NCI-H128 (cell line): Measurements from ENCODE around the gene CYSRT1.
A peak's percentile ranks its signal among the peaks of the same experiment; 100 is the strongest.

Experiments used
- DNase-seq: peaks from one replicate; lab custom pipeline; 2025; ENCODE audit not compliant: unreplicated experiment; lab: John Stamatoyannopoulos, UW

Gene CYSRT1

DNA sequence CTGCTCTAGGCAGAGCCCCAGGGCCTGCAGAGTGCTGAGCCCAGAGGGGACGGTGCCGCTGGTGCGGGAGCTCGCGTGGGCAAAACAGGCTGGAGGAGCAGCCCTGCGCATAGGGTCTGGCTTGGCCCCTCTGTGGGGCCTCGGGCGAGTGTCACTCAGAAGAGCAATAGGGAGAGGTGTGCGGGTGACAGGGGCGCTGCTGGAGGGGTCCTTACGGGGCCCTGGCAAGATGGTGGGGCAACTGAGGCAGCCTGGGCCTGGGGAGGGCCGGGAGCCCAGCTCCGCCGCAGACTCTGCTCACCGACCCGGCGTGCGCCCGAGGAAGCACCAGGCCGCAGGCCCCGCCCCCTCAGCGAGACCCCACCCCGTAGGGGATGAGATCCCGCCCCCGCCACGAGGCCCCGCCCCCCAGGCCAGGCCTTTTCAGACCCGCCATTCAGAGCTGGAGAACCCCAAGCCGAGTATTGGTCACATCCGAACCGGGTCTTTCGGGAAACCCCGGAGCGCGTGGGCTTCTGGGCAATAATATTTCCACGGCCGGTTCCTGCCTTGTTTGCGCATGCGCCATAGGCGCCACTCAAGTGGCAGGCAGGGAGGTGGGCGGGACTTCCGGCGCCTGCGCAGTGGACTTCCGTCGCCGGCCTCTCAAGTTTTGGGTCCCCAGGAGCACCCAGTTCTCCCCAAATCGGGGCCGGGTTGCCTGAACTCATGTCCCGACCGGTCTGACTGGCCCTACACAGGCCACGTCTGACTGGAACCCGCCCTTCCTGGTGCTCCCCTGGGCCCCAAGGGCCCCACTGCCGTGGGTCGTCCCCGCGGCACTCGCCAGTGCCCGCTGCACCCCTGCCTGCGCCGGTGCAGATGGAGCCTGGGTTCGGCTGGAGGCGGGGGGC lies 1.6 kb upstream of the CYSRT1 start:
- DNase-seq, result peak; percentile 95

DNA sequence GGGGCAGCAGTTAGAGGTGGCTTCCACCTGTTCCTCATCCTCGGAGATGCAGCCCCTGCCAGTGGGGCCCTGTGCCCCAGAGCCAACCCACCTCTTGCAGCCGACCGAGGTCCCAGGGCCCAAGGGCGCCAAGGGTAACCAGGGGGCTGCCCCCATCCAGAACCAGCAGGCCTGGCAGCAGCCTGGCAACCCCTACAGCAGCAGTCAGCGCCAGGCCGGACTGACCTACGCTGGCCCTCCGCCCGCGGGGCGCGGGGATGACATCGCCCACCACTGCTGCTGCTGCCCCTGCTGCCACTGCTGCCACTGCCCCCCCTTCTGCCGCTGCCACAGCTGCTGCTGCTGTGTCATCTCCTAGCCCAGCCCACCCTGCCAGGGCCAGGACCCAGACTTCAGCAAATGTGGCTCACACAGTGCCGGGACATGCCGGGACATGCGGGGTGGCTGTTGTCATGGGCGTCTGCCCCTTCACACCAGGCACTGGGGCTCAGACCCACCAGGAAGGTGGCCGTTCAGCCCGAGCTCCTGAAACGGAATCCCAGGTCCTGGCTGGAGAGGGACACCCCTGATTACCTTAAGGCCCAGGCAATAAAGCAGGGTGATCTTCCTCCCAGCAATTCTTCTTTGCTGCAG lies 841 bp downstream of the CYSRT1 start:
- DNase-seq, result no peak

- no peak for DNase-seq
Observed at GRCh38 chr9:137226338-137227053, 1.5 kb downstream of the CYSRT1 start.

DNA sequence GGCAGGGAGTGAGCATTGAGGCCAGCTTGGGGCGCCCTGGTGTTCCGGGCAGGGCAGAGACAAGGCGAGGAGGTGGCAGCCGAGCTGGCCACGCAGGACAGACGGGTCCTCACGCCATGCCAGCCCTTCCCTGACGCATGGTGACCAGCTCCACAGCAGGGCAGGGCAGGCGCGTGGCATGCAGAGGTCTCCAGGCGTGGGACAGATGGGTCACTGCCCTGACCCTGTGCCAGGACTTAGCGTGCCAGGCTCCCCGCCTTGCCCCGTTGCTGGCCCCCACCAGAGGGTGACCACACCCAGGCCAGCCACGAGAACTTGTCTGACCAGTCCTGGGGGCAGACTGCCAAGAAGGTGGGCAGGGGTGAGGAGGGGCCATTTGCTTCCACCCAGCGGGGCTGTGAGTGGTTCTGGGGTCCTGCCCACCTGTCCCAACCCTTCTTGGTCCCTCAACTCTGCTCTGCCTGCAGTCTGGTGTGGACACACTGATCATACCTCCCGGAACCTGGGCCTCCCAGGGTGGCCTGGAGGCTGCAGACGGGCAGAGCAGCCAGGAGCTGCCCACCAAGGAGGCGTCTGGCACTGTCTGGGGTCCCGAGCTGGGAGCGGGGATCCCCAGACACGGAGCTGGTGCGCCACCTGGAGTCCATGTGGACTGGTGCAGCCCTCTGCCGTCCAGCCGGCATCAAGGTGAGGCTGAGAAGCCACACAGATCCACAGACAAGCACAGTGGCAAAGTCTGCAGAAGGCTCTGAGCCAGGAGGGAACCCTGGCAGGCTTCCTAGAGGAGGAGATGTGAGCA lies 2.3 kb downstream of the CYSRT1 start, which contains the start of gene RNF224:
TSS of gene RNF224 (plus strand) at position 449 of the 799 bp plus-strand sequence. CDS start 834 bp downstream, outside the sequence.
- peak; percentile 86 for DNase-seq

DNA sequence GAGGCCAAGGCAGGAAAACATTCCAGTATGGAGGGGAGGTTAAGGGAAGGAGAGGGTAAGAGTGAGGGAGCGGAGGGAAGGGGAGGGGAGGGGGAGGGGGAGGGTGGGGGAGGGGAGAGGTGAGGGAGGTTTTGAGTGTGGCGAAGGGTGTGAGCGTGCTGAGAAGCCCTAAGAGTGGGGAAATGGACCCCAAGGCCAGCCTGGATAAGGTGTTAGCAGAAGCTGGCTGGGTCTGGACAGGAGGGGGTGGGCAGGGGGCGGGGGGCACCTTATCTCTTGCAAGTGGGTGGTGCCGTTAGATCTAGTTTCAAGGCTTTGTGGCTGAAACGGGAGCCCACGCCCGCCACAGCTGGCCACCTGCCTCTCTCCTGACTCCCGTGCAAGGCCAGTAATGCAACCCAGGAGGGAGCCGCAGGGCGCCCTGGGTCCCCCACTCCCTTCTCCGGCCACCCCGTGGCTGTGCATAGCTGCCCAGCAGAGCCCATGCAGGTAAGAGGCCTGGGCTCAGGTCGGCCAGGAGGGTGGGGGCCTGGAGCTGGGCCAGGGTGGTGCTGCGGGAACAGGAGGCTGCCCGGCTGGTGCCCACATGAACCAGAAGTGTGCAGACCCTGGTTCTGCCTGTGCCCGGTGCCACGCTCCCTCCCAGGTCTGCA lies 3.0 kb downstream of the CYSRT1 start:
- no peak for DNase-seq

GRCh38 chr9:137228506-137228967 lies 3.6 kb downstream of the CYSRT1 start:
- no peak for DNase-seq

DNA sequence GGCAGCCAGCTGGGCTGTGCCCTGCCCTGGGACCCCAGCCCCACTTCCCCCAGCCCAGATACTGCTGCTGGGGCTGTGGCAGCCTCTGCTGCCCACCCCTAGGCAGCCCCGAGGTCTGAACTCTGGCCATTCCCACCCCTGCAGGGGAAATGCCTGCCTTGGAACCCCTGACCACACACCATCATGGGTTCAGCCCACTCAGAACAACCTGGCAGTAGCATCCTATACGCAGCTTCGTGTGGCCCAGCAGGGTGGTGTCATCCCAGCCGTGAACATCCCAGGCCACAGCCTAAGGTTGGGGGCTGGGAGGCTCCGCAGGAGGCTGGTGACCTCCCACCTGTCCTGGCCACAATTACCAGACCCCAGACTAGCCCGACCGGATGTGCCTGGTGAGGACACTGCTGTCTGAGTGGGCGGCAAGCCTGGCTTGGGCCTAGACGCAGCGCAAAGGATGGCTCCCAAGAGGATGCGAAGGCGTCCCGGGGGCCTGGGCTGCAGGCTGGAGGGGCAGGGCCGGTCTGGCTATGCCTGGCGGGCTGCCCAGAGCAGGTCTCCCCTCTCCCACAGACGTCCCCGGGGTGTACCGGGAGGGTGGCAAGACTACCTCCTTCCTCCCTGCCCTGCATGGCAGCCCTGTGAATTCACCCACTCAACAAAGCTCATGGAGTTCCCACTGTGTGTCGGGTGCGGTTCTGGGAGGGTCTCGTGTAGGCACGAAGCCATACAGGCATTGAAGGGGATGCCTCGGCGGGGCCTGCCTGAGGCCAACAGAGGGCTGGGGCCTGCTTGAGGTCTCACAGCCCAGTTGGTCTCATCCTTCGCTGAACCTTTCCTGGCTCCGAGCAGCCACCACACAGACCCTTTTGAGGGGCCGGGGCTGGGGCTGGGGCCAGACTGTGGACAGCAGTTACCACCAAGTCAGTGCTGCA lies 4.3 kb downstream of the CYSRT1 start:
- DNase-seq, result no peak

DNA sequence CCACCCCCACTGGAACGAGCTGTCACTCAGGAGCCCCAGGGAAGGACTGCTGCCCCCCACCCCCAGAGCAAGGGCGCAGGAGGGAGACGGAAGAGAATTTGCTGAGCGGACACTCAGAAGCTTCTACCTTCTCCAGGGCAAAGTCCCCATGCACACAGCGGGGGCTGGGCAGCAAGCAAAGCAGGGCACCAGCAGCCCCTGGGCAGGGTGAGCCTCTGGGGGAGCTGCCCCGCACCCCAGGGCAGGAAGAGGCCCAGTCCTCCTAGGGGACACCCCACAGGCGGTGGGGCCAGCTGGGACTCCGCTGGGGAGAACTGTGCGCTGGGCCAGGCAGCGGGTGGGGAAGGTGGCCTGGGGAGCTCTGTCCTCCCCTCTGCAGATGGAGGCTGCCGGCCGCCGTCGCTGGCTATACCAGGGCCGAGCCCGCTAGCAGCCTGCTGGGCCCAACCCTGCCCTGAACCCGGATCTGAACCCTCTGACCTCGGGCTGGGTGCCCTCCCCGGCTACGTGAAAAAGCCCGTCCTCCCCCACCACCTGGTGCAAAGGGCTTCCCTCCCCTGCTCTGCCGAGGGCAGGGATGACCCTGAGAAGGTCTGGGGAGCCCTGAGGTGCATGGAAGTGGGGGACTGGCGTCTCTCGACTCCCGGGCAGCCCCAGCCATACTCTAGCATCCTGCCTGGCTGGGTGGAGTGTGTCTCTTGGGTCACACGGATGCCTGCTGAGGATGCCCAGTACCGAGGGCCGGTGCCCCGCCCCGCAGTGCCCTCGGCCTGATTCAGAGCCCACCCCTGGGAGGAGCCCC lies 5.1 kb downstream of the CYSRT1 start:
- DNase-seq, result no peak

GRCh38 chr9:137230705-137231371 lies 5.9 kb downstream of the CYSRT1 start, which contains the start of gene SLC34A3:
Gene SLC34A3 (plus strand): TSS chr9:137230901. CDS start chr9:137231703, 802 bp downstream.
- DNase-seq, result no peak

DNA sequence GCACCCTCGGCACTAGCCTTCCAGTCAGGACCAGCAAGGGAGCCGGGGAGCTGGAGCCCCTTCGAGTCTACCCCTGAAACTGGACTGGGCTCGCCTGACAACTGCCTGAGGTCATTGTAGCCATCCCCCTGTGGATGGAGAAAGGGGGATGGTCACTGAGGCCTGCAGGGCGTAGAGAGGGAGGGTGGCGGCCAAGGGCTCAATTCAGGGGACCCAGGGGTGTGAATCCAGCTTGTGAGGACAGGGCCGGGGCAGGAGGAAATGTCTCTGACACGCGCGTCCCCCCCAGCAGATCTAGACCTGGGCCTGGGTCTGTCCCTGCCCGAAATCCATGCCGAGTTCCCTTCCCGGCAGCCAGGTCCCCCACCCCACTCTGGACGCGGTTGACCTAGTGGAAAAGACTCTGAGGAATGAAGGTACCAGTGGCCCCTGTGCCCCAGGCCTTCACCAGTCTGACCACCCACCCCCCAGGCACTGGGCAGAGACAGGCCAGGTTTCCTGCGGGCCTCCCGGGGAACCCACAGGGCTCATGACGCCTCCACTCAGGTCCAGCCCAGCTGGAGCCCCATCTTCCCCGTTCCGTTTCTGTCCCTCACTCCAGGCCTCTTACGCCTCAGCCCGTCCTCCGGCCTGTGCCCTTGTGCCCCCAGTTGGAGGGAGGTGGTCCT lies 6.5 kb downstream of the CYSRT1 start:
- no peak for DNase-seq

GRCh38 chr9:137232101-137232500 lies 7.1 kb downstream of the CYSRT1 start:
- DNase-seq, result no peak

- DNase-seq, result no peak
Observed at GRCh38 chr9:137232510-137232909, 7.5 kb downstream of the CYSRT1 start.

DNA sequence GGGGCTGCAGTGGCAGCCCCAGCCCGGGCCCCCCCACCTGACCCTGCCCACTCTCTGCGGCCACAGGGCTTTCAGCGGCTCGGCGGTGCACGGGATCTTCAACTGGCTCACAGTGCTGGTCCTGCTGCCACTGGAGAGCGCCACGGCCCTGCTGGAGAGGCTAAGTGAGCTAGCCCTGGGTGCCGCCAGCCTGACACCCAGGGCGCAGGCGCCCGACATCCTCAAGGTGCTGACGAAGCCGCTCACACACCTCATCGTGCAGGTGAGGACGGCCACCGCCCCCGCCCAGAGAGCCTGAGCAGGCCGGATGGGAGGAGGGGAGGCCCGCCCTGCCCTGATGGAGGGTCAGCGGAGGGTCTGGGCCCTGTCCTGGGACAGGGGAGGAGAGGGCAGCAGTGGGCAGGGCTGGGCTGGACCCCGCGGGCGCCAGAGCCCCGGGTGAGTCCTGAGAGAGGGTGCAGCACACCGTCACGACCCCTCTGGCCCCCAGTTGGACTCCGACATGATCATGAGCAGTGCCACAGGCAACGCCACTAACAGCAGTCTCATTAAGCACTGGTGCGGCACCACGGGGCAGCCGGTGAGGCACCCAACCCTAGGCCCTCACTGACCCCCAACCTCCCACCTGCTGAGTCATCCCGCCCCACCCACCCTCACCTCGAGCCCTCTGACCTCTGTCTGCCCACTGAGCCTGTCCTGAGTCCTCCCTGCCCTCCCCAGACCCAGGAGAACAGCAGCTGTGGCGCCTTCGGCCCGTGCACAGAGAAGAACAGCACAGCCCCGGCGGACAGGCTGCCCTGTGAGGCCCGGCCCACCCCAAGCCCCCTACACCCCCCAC lies 8.4 kb downstream of the CYSRT1 start:
- DNase-seq, result no peak

- DNase-seq, result no peak
Observed at GRCh38 chr9:137234055-137234697, 9.2 kb downstream of the CYSRT1 start.

- no peak for DNase-seq
Observed at GRCh38 chr9:137234758-137235423, 9.9 kb downstream of the CYSRT1 start.
